SK-N-SH (cell line): ENCODE measurements around the gene ZEB2. TPM values are rescaled to one million over a fixed set of nuclear protein-coding genes. Genes with fewer than 3 reads are reported as not detected.
A peak's percentile ranks its signal among the peaks of the same experiment; 100 is the strongest.

Experiments
- CTCF ChIA-PET: fragments of 300-600, 350-600 bp; formaldehyde crosslinking; extraction: SDS; loops from one replicate; lab custom pipeline; 2021; lab: Yijun Ruan, JAX
- POLR2A ChIA-PET: fragments of 350-600 bp; sonication (Branson Sonifier 250); formaldehyde crosslinking; extraction: SDS; loops from one replicate; lab custom pipeline; 2020; ENCODE audit warnings: antibody characterized with exemption, inconsistent platforms; lab: Yijun Ruan, JAX
- DNase-seq: peaks from one replicate; pipeline ENCODE4 v3.0.0; 2012
- H2AFZ ChIP-seq: fragments of 200-600 bp; sonication (generic); 2 replicates; pipeline ENCODE4 v1.8.1; 2016; ENCODE audit warnings: antibody characterized with exemption, mild to moderate bottlenecking, low read depth
- H3F3A ChIP-seq: fragments of 200-600 bp; sonication (generic); replicated peaks from 2 replicates; pipeline ENCODE3; 2016; ENCODE audit warnings: antibody characterized with exemption, mild to moderate bottlenecking; ENCODE audit not compliant: insufficient read depth
- H3K27ac ChIP-seq, 2 experiments: fragments of 200-500 bp in 1 of 2; fragments of 200-600 bp in 1 of 2; sonication (Bioruptor generic) in 1 of 2; sonication (generic), shearing (Covaris generic) in 1 of 2; 2 replicates each; pipeline versions ENCODE4 v1.5.1 to v1.6.1; 2014 to 2016; ENCODE audit warnings: low read depth in 2 of 2, inconsistent platforms in 1 of 2, low read length in 1 of 2, mild to moderate bottlenecking in 1 of 2, mixed read lengths in 1 of 2
- H3K27me3 ChIP-seq: fragments of 200-600 bp; sonication (generic), shearing (Covaris generic); 2 replicates; pipeline ENCODE4 v1.6.1; 2016; ENCODE audit warnings: mixed run types; ENCODE audit not compliant: insufficient read depth
- H3K36me3 ChIP-seq, 2 experiments: fragments of 200-500 bp in 1 of 2; fragments of 200-600 bp in 1 of 2; sonication (Bioruptor generic) in 1 of 2; sonication (generic) in 1 of 2; replicated peaks in 1 of 2; 2 replicates each; pipeline versions ENCODE3 to v1.5.1; 2014 to 2016; ENCODE audit warnings: low read length in 1 of 2, mild to moderate bottlenecking in 1 of 2; ENCODE audit not compliant: insufficient read depth in 2 of 2, control insufficient read depth in 1 of 2
- H3K4me1 ChIP-seq, 2 experiments: fragments of 200-500 bp in 1 of 2; fragments of 200-600 bp in 1 of 2; sonication (Bioruptor generic) in 1 of 2; sonication (generic), shearing (Covaris generic) in 1 of 2; 2 replicates each; pipeline versions ENCODE4 v1.5.1 to v1.6.1; 2014 to 2016; ENCODE audit warnings: low read depth in 1 of 2, low read length in 1 of 2, mixed run types in 1 of 2; ENCODE audit not compliant: insufficient read depth in 2 of 2, control insufficient read depth in 1 of 2
- H3K4me2 ChIP-seq: fragments of 200-600 bp; sonication (generic), shearing (Covaris generic); 2 replicates; pipeline ENCODE4 v1.6.1; 2017; ENCODE audit warnings: mixed run types
- H3K4me3 ChIP-seq, 2 experiments: fragments of 200-500 bp in 1 of 2; fragments of 200-600 bp in 1 of 2; sonication (Bioruptor generic) in 1 of 2; sonication (generic), shearing (Covaris generic) in 1 of 2; 2 replicates each; pipeline versions ENCODE4 v1.5.1 to v1.8.1; 2014 to 2016; ENCODE audit warnings: low read depth in 2 of 2, inconsistent platforms in 1 of 2, low read length in 1 of 2, mild to moderate bottlenecking in 1 of 2, mixed read lengths in 1 of 2, moderate library complexity in 1 of 2
- H3K79me2 ChIP-seq: fragments of 200-600 bp; sonication (generic); 2 replicates; pipeline ENCODE4 v1.8.1; 2017; ENCODE audit warnings: mild to moderate bottlenecking; ENCODE audit not compliant: insufficient read depth
- H3K9ac ChIP-seq: fragments of 200-600 bp; sonication (generic); 2 replicates; pipeline ENCODE4 v1.6.1; 2017; ENCODE audit warnings: mixed run types
- H3K9me2 ChIP-seq: fragments of 200-600 bp; sonication (generic); 2 replicates; pipeline ENCODE4 v1.6.1; 2017; ENCODE audit warnings: mixed run types
- H3K9me3 ChIP-seq: fragments of 200-600 bp; sonication (generic); 2 replicates; pipeline ENCODE4 v1.6.1; 2017; ENCODE audit warnings: mixed run types, mild to moderate bottlenecking, moderate library complexity
- H4K20me1 ChIP-seq: fragments of 200-600 bp; sonication (generic); 2 replicates; pipeline ENCODE4 v1.6.1; 2017; ENCODE audit warnings: mild to moderate bottlenecking, mixed run types; ENCODE audit not compliant: insufficient read depth
- CTCF ChIP-seq: fragments of 200-600 bp; sonication (generic); IDR thresholded peaks from 2 replicates; pipeline ENCODE4 v1.6.1; 2017; ENCODE audit warnings: antibody characterized with exemption, mild to moderate bottlenecking, moderate library complexity
- ELF1 ChIP-seq: IDR thresholded peaks from 2 replicates; pipeline ENCODE4 v1.4.0; 2012
- EP300 ChIP-seq, 2 experiments: IDR thresholded peaks; 2 replicates each; pipeline versions ENCODE4 v1.4.0 to v1.6.1; 2012; ENCODE audit warnings: borderline replicate concordance in 1 of 2, low read depth in 1 of 2, low read length in 1 of 2
- EZH2phosphoT487 ChIP-seq: fragments of 200-600 bp; sonication (generic); IDR thresholded peaks from 2 replicates; pipeline ENCODE4 v1.6.1; 2017; ENCODE audit warnings: low read depth, mixed run types, mild to moderate bottlenecking, antibody characterized with exemption, moderate library complexity, borderline replicate concordance
- FOXM1 ChIP-seq: IDR thresholded peaks from 2 replicates; pipeline ENCODE4 v1.4.0; 2012; ENCODE audit warnings: low read depth, mild to moderate bottlenecking
- IRF3 ChIP-seq: fragments of 150-350 bp; IDR thresholded peaks from 2 replicates; pipeline ENCODE4 v1.6.1; 2016; ENCODE audit warnings: mild to moderate bottlenecking, low read depth, low read length
- JUND ChIP-seq: IDR thresholded peaks from 2 replicates; pipeline ENCODE4 v1.4.0; 2012
- MXI1 ChIP-seq: IDR thresholded peaks from 2 replicates; pipeline ENCODE4 v1.6.1; 2012; ENCODE audit warnings: mild to moderate bottlenecking, low read depth, low read length, improper control_type of control experiment
- NFIC ChIP-seq: IDR thresholded peaks from 2 replicates; pipeline ENCODE4 v1.4.0; 2012; ENCODE audit warnings: borderline replicate concordance
- PBX3 ChIP-seq: IDR thresholded peaks from 2 replicates; pipeline ENCODE4; 2012
- POLR2AphosphoS5 ChIP-seq: IDR thresholded peaks from 2 replicates; pipeline ENCODE4 v1.6.1; 2012; ENCODE audit warnings: low read depth, low read length
- RAD21 ChIP-seq: IDR thresholded peaks from 2 replicates; pipeline ENCODE4 v1.6.1; 2012; ENCODE audit warnings: mild to moderate bottlenecking, low read length
- RFX5 ChIP-seq: IDR thresholded peaks from 2 replicates; pipeline ENCODE4 v1.6.1; 2012; ENCODE audit warnings: mild to moderate bottlenecking, improper control_type of control experiment, low read length
- RXRA ChIP-seq: IDR thresholded peaks from 2 replicates; pipeline ENCODE4 v1.4.0; 2012; ENCODE audit warnings: low read depth, mild to moderate bottlenecking, borderline replicate concordance
- SIN3A ChIP-seq: IDR thresholded peaks from 2 replicates; pipeline ENCODE4 v1.6.1; 2012; ENCODE audit warnings: low read depth, mild to moderate bottlenecking, low read length, moderate library complexity, borderline replicate concordance
- TCF12 ChIP-seq: IDR thresholded peaks from 2 replicates; pipeline ENCODE4 v1.4.0; 2012
- USF1 ChIP-seq: IDR thresholded peaks from 2 replicates; pipeline ENCODE4 v1.4.0; 2012; ENCODE audit warnings: low read depth, borderline replicate concordance
- YY1 ChIP-seq: IDR thresholded peaks from 2 replicates; pipeline ENCODE4 v1.4.0; 2012; ENCODE audit warnings: low read depth, mild to moderate bottlenecking
- ZBTB33 ChIP-seq: IDR thresholded peaks from 2 replicates; pipeline ENCODE4 v1.4.0; 2012; ENCODE audit warnings: low read depth, borderline replicate concordance
- WGBS: methylation state at CpG from one replicate; pipeline ENCODE4 v1.1.6; 2017; ENCODE audit warnings: low lambda C conversion rate; 5-methylcytosine and 5-hydroxymethylcytosine counted together
- polyA plus RNA-seq, 3 experiments: library from polyadenylated mRNA; depleted of rRNA; stranded (reverse); fragments of >200 nt; gene quantifications; 2 replicates each; pipeline ENCODE4 v1.2.3, GENCODE V29; 2012

Gene ZEB2
- polyA plus RNA-seq, 1 of the 3 experiments (the other 2 are of a cell fraction): 16.3 TPM

GRCh38 chr2:144357623-144358373, 162.1 kb downstream of the ZEB2 start (continued):
- TF ChIP-seq YY1 (no peak), TCF12 (peak; percentile 86), PBX3 (peak; percentile 26; the same call in 1 of the 2 replicates), ELF1 (peak; percentile 54; the same call in 1 of the 2 replicates), NFIC (peak; percentile 38; the same call in 1 of the 2 replicates), RXRA (peak; percentile 50; the same call in 1 of the 2 replicates), JUND (peak; percentile 94)

GRCh38 chr2:144356402-144356801, 163.5 kb downstream of the ZEB2 start:
- no peak for DNase-seq
- Histone ChIP-seq H3K9me3 (no peaks in the 10 kb centered on the region), H3K9me2 (no peaks in the 10 kb centered on the region), H3K9ac (no peak overlapping the region), H3K4me3 (no peak overlapping the region), H2AFZ (no peak overlapping the region), H3F3A (no peaks in the 10 kb centered on the region), H4K20me1 (no peaks in the 10 kb centered on the region), H3K36me3 (no peaks in the 10 kb centered on the region), H3K27me3 (no peaks in the 10 kb centered on the region), H3K27ac (no peak overlapping the region), H3K79me2 (no peaks in the 10 kb centered on the region), H3K4me1 (peaks cover 0 to 21% of the 10 kb centered on the region in 2 experiments; a peak in 2 of 4 replicates), H3K4me2 (no peak overlapping the region)
- no peak for TF ChIP-seq RFX5
- CTCF ChIA-PET: no interaction called here
- WGBS: 91% methylated on average over 3 of the region's 3 CpGs
- POLR2A ChIA-PET: no interaction called here

- no peaks in the 10 kb centered on the region for H3K27me3 ChIP-seq
- H3K4me3 ChIP-seq: no peak overlapping the region
- 80% methylated on average over 3 of the region's 3 CpGs for WGBS
- H3K79me2 ChIP-seq: no peaks in the 10 kb centered on the region
- H2AFZ ChIP-seq: no peak overlapping the region
- no peak overlapping the region for H3K9ac ChIP-seq
- peaks cover 0 to 20% of the 10 kb centered on the region in 2 experiments; a peak in 2 of 4 replicates for H3K4me1 ChIP-seq
- ChIA-PET POLR2A (no interaction called here), CTCF (interaction anchor here (1.1 kb wide), 1 partner anchor 9 kb away, joined by 3 read pairs; no protein-coding TSS in a partner anchor)
- no peaks in the 10 kb centered on the region for H3K9me3 ChIP-seq
- H3K4me2 ChIP-seq: no peak overlapping the region
- H3K9me2 ChIP-seq: no peaks in the 10 kb centered on the region
- no peak for DNase-seq
- H3K27ac ChIP-seq: no peak overlapping the region
- no peaks in the 10 kb centered on the region for H3K36me3 ChIP-seq
- H3F3A ChIP-seq: no peaks in the 10 kb centered on the region
- no peaks in the 10 kb centered on the region for H4K20me1 ChIP-seq
- TF ChIP-seq CTCF (no peak), EZH2phosphoT487 (no peak), MXI1 (no peak), RFX5 (no peak), ZBTB33 (no peak), POLR2AphosphoS5 (no peak), IRF3 (no peak), JUND (no peak), RXRA (no peak), RAD21 (no peak), EP300 (IDR thresholded peaks at IDR 0.05; ENCODE audit: borderline replicate concordance in 1 of 2, low read depth in 1 of 2, low read length in 1 of 2) (no peak), SIN3A (no peak), FOXM1 (no peak), USF1 (no peak)
Observed at GRCh38 chr2:144354953-144355352, 165.0 kb downstream of the ZEB2 start.
